Neural crest cell (in vitro differentiated cells): ENCODE results near the gene GAREM1. TPM values are rescaled to one million over a fixed set of nuclear protein-coding genes. Genes with fewer than 3 reads are reported as not detected.

Source experiments
- DNase-seq: peaks from one replicate; pipeline ENCODE4 v3.0.0; 2021; ENCODE audit warnings: low read depth, mixed read lengths, low spot score
- H3K27ac Mint-ChIP-seq: one replicate; pipeline ENCODE4 v1.8.0; 2021; ENCODE audit warnings: mild to moderate bottlenecking, mixed read lengths; ENCODE audit not compliant: unreplicated experiment
- H3K27me3 Mint-ChIP-seq: 2 replicates; pipeline ENCODE4 v1.8.0; 2021; ENCODE audit warnings: low read depth, mild to moderate bottlenecking, mixed read lengths
- H3K36me3 Mint-ChIP-seq: 2 replicates; pipeline ENCODE4 v1.8.0; 2021; ENCODE audit warnings: low read depth, mild to moderate bottlenecking, mixed read lengths
- H3K4me1 Mint-ChIP-seq: 2 replicates; pipeline ENCODE4 v1.8.0; 2021; ENCODE audit warnings: mixed read lengths
- H3K4me3 Mint-ChIP-seq: one replicate; pipeline ENCODE4 v1.8.0; 2021; ENCODE audit warnings: mild to moderate bottlenecking, mixed read lengths
- H3K9me3 Mint-ChIP-seq: 2 replicates; pipeline ENCODE4 v1.8.0; 2021; ENCODE audit warnings: mixed read lengths
- total RNA-seq: library from RNA; stranded (reverse); gene quantifications from 2 replicates; pipeline ENCODE4 v1.2.1, GENCODE V29; 2021
- TF ChIP-seq, protein P1 (sequence below): fragments of 200-600 bp; sonication (generic); conservative IDR thresholded peaks from 2 replicates; pipeline ENCODE4 v1.5.0; 2021; ENCODE audit warnings: antibody characterized with exemption, mild to moderate bottlenecking

GAREM1 gene
- total RNA-seq, 1 donor from 2014 or later, result 11.0 TPM

DNA sequence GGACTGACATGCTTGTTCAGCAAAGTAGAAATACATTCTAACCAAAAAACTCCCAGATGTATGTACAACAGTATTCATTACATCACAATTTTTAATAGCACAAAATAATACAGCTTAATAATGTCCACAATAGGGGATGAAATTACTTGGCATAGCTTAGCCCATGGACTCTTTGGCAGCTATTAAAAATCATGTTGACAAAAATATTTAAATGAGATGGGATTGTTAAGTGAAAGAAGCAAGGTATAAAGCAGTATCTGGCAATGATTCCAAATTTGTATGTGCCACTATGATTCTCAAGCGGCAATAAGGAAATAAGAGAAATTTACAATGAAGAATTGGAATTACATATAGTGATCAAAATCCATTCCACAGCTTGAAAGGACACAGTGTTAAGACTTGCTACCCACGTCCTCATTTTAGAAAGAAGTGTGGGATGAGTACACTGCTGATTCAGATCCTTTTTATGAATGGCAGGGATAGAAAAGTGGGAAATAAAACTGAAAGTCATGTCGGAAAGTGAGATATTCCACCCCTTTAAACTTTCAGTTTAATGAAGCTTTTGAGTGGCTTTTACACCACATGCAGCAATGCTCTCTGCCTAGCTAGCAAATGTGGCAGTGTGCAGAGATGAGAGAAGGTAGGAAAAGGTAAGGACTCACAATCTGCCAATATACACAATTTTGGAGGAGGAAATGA lies 2.4 kb downstream of the GAREM1 start:
- Mint-ChIP-seq H3K27ac (no peak overlapping the region), H3K4me3 (peak overlapping the region; percentile 63), H3K36me3 (no peaks in the 10 kb centered on the region), H3K4me1 (peaks cover 32% of the 10 kb centered on the region), H3K27me3 (peaks cover 12% of the 10 kb centered on the region), H3K9me3 (no peaks in the 10 kb centered on the region)
- TF ChIP-seq, protein P1, sequence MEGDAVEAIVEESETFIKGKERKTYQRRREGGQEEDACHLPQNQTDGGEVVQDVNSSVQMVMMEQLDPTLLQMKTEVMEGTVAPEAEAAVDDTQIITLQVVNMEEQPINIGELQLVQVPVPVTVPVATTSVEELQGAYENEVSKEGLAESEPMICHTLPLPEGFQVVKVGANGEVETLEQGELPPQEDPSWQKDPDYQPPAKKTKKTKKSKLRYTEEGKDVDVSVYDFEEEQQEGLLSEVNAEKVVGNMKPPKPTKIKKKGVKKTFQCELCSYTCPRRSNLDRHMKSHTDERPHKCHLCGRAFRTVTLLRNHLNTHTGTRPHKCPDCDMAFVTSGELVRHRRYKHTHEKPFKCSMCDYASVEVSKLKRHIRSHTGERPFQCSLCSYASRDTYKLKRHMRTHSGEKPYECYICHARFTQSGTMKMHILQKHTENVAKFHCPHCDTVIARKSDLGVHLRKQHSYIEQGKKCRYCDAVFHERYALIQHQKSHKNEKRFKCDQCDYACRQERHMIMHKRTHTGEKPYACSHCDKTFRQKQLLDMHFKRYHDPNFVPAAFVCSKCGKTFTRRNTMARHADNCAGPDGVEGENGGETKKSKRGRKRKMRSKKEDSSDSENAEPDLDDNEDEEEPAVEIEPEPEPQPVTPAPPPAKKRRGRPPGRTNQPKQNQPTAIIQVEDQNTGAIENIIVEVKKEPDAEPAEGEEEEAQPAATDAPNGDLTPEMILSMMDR, result no peak
- DNase-seq, result no peak

DNA sequence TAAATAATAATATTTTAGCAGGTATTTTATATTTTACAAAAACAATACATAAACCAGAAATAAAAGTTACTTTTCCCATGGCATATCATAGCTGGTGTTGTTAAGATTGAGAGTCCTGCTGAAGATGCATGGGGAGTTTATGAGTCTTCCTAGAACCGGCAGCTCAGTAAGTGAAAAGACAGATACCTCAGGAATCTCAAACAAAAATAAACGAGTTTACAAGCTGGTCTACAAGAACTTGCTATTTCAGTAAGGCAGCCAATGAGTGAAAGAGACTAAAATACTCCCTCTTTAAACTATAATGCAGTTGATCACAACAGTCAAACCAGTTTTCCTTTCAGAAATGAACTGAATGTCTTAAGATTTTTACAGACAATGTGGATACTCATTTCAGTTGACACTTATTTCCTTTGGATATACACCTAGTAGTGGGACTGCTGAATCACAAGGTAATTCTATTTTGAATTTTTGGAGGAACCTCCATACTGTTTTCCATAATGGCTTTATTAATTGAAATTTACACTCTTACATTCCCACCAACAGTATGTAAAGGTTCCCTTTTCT lies 8.9 kb downstream of the GAREM1 start:
- no peaks in the 10 kb centered on the region for H3K36me3 Mint-ChIP-seq
- TF ChIP-seq, protein P1, result peak; percentile 41
- H3K27me3 Mint-ChIP-seq, result no peaks in the 10 kb centered on the region
- peaks cover 5% of the 10 kb centered on the region for H3K9me3 Mint-ChIP-seq
- H3K4me1 Mint-ChIP-seq, result peaks cover 19% of the 10 kb centered on the region
- H3K27ac Mint-ChIP-seq, result no peak overlapping the region
- no peak overlapping the region for H3K4me3 Mint-ChIP-seq
- no peak for DNase-seq

DNA sequence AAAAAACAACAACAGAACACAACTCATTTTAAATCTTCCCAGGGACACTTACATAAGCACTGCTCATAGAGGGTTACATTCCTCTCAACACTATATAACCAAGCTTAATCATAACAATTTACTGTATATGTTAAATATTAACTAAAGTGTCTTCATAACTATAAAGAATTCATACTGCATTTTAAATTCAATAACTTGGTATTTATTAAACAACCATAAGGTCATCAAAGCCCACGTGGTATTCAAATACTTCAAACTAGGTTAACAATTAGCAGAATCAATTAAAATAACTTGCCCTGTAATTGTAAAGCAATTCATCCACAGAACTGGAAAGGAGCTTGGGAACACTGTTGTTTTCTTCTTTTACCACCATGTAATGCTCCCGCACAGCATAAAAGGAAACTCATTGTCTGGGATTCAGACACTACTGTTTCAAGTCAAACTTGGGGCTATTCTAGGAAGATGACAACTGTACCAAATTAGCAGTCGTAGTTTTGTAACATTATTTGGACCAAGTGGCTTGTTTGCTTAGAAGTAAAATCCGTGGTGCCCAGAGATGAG lies 10.4 kb downstream of the GAREM1 start:
- H3K27me3 Mint-ChIP-seq, result no peaks in the 10 kb centered on the region
- H3K27ac Mint-ChIP-seq, result no peak overlapping the region
- no peak overlapping the region for H3K4me3 Mint-ChIP-seq
- TF ChIP-seq, protein P1, result no peak
- DNase-seq, result no peak
- H3K9me3 Mint-ChIP-seq, result peaks cover 5% of the 10 kb centered on the region
- no peaks in the 10 kb centered on the region for H3K36me3 Mint-ChIP-seq
- peaks cover 23% of the 10 kb centered on the region for H3K4me1 Mint-ChIP-seq

DNA sequence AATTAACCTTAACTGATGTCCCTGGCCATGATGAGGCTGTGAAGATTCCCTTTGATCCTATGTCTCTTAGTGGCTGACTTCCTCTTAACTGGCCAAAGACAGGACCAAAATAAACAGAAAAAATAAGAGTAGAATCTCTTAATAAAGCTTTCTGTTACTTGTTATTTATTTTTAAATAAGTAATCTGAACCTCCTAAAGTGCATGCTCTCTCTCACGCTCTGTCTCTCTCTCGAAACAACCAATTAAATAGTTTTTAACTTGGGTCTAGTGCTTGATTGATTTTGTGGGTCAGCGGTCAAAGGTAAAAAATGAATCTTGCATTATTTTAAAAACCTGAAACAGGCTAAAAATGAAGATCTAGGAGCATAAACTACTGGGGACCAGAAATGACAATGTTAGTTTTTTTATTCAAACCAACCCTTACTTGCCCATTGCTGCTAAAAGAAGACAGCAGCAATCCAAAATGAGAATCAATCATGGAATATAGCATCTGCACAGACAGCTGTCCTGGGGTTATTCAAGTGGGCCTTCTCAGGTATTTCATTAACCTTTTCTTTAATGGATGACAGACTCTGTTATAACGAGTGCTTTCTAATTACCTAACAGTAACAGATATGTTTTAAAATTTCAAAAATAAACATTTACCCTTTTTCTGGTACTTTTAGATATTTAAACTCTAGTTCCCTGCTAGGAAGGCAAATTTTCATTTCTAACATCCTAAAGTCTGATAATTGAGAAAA lies 11.2 kb downstream of the GAREM1 start:
- Mint-ChIP-seq H3K27me3 (no peaks in the 10 kb centered on the region), H3K36me3 (no peaks in the 10 kb centered on the region), H3K4me3 (no peak overlapping the region), H3K4me1 (peaks cover 28% of the 10 kb centered on the region), H3K9me3 (peaks cover 5% of the 10 kb centered on the region), H3K27ac (no peak overlapping the region)
- TF ChIP-seq, protein P1, result no peak
- DNase-seq, result no peak

DNA sequence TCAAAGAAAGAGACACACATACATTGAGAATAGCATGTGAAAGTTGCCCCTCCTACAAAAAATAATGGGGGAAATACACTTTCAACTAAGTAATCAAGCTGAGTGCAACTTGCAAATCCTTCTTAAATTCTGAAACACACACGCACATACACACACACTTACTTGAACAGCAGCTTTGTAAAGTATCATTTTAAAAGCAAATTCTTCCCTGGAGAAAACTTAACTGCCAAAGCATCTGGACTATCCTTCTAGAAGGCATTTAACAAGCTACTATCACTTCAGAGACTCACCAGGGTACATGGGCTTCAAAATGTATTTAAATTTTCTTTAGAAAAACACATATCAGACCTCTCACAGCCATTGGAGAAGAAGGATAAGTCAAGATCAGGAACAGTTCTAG lies 15.3 kb downstream of the GAREM1 start:
- DNase-seq, result no peak
- H3K27me3 Mint-ChIP-seq, result no peaks in the 10 kb centered on the region

More for the DNA sequence above, 15.3 kb downstream of the GAREM1 start:
- H3K27ac Mint-ChIP-seq, result no peak overlapping the region
- TF ChIP-seq, protein P1, result no peak
- no peaks in the 10 kb centered on the region for H3K9me3 Mint-ChIP-seq
- no peaks in the 10 kb centered on the region for H3K36me3 Mint-ChIP-seq
- H3K4me1 Mint-ChIP-seq, result peaks cover 38% of the 10 kb centered on the region
- H3K4me3 Mint-ChIP-seq, result no peak overlapping the region
